ENCODE measurements around the gene VOPP1.

VOPP1 gene

DNA sequence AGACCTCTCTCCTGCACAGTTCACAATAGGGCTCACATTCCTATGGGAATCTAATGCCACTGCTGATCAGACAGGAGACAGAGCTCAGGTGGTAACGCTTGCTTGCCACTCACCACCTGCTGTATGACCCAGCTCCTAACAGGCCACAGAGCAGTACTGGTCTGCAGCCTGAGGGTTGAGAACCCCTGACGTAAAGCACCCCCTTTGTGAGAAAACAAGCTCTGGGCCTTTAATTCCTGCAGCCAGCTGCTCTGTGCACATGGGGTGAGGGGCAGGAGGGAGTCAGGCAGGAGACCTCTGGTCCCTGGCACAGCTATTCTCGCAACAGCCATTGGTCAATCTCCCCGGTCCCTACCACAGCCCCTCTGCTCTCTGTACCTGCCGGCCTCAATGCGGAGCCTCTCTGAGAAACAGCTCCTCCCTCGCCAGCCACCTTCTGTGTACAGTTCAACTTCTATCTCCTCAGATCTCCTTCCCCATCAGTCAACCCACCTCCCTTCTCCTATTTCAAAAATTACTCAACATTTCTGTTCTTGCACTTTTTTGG, 105.2 kb downstream of the VOPP1 start:
- TF ChIP-seq POLR2A (IDR thresholded peaks at IDR 0.05; ENCODE audit: extremely low read depth, insufficient read length) = no peak
- TF ChIP-seq, protein P1, sequence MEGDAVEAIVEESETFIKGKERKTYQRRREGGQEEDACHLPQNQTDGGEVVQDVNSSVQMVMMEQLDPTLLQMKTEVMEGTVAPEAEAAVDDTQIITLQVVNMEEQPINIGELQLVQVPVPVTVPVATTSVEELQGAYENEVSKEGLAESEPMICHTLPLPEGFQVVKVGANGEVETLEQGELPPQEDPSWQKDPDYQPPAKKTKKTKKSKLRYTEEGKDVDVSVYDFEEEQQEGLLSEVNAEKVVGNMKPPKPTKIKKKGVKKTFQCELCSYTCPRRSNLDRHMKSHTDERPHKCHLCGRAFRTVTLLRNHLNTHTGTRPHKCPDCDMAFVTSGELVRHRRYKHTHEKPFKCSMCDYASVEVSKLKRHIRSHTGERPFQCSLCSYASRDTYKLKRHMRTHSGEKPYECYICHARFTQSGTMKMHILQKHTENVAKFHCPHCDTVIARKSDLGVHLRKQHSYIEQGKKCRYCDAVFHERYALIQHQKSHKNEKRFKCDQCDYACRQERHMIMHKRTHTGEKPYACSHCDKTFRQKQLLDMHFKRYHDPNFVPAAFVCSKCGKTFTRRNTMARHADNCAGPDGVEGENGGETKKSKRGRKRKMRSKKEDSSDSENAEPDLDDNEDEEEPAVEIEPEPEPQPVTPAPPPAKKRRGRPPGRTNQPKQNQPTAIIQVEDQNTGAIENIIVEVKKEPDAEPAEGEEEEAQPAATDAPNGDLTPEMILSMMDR (IDR thresholded peaks at IDR 0.05; ENCODE audit: low read depth, low read length) = no peak
- TF ChIP-seq, protein P2, sequence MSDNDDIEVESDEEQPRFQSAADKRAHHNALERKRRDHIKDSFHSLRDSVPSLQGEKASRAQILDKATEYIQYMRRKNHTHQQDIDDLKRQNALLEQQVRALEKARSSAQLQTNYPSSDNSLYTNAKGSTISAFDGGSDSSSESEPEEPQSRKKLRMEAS (IDR thresholded peaks at IDR 0.05; ENCODE audit: low read depth, low read length) = no peak
- TF ChIP-seq MYC (IDR thresholded peaks at IDR 0.05; ENCODE audit: low read depth, low read length) = no peak
- no peak overlapping the region for H3K4me3 ChIP-seq (ENCODE audit: low read depth, low read length)
- no peak for DNase-seq (ENCODE audit: low read depth)

DNA sequence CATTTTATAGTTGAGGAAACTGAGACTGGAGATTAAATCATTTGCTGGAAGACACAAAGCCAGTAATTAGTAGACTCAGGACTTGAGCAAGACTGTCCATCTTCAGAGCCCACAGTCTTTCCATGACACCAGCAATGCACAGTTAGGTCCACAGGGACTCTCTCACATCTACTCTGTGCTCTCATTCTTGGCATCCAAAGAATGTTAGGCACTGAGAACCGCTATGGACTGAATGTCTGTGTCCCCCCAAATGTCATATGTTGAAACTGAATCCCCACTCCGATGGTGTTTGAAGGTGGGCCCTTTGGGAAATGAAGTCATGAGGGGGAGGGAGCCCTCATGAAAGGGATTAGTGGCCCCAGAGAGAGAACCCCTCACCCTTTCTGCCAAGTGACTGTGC, 106.6 kb downstream of the VOPP1 start:
- no peak for DNase-seq (ENCODE audit: low read depth)
- TF ChIP-seq, protein P2 (IDR thresholded peaks at IDR 0.05; ENCODE audit: low read depth, low read length) = no peak
- no peak for TF ChIP-seq POLR2A (IDR thresholded peaks at IDR 0.05; ENCODE audit: extremely low read depth, insufficient read length)
- no peak for TF ChIP-seq MYC (IDR thresholded peaks at IDR 0.05; ENCODE audit: low read depth, low read length)
- TF ChIP-seq, protein P1 (IDR thresholded peaks at IDR 0.05; ENCODE audit: low read depth, low read length) = no peak
- H3K4me3 ChIP-seq (ENCODE audit: low read depth, low read length) = no peak overlapping the region

DNA sequence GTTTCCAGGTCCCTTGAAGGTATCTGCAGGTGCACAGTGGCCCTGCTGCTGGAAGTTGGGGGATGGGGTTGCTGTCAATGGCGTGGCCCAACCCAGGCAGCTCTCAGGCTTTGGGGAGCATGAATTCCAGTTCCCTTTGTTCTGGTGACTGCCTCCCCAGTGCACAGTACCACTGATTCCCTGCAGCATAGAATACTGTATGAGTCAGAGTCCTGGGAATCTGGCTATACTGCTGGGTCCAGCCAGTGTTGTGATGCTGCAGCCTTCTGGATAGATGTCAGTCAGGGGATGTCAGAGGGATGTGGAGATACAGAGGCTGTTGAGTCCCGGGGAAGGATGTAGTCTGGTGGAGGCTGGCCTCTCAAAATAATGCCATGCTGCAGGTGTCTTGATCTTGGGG, 107.9 kb downstream of the VOPP1 start:
- no peak for TF ChIP-seq POLR2A (IDR thresholded peaks at IDR 0.05; ENCODE audit: extremely low read depth, insufficient read length)
- TF ChIP-seq, protein P1 (IDR thresholded peaks at IDR 0.05; ENCODE audit: low read depth, low read length) = no peak
- TF ChIP-seq, protein P2 (IDR thresholded peaks at IDR 0.05; ENCODE audit: low read depth, low read length) = no peak
- no peak for TF ChIP-seq MYC (IDR thresholded peaks at IDR 0.05; ENCODE audit: low read depth, low read length)
- H3K4me3 ChIP-seq (ENCODE audit: low read depth, low read length) = no peak overlapping the region
- DNase-seq (ENCODE audit: low read depth) = no peak

DNA sequence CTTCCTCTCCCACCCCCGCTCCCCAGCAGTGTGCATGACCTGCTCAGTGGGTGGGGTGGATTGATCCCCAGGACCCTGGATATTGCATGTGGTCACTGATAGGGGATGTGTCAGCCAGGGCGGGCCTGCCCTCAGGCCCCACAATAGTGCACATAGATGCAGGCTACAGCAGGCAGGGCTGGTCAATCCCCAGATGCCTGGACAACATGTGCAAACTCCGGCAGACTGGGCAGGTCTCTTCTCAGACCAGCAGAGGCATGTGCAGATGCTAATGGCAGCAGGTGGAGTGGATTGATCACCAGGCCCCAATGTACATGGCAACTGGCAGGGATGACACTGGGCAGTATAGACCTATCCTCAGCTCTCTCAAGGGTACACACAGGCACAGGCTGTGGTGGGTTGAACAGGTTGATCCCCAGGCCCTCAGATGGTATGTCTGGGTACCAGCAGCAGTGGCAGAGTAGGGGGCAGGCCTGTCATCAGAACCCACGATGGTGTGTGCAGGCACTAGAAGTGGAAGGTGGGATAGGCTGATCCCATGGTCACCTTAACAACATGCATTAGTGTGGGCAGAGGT, 108.5 kb downstream of the VOPP1 start:
- TF ChIP-seq MYC (IDR thresholded peaks at IDR 0.05; ENCODE audit: low read depth, low read length) (no peak), POLR2A (IDR thresholded peaks at IDR 0.05; ENCODE audit: extremely low read depth, insufficient read length) (no peak)
- TF ChIP-seq, protein P1 (IDR thresholded peaks at IDR 0.05; ENCODE audit: low read depth, low read length) = no peak
- TF ChIP-seq, protein P2 (IDR thresholded peaks at IDR 0.05; ENCODE audit: low read depth, low read length) = no peak
- no peak overlapping the region for H3K4me3 ChIP-seq (ENCODE audit: low read depth, low read length)
- no peak for DNase-seq (ENCODE audit: low read depth)

DNA sequence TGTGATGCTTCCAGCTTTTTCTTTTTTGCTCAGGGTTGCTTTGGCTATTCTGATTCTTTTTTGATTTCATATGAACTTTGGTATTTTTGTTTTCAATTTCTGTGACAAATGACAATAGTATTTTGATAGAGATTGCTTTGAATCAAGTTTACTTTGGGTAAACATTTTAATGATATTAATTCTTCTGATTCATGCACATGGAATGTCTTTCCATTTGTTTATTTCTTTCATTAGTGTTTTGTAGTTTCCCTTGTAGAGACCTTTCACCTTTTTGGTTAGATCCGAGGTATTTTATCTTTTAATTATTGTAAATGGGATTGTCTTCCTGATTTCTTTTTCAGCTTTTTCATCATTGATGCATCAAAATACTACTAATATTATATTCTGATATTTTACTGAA, 114.0 kb downstream of the VOPP1 start:
- DNase-seq (ENCODE audit: low read depth) = no peak
- no peak for TF ChIP-seq POLR2A (IDR thresholded peaks at IDR 0.05; ENCODE audit: extremely low read depth, insufficient read length)
- TF ChIP-seq, protein P2 (IDR thresholded peaks at IDR 0.05; ENCODE audit: low read depth, low read length) = no peak
- TF ChIP-seq, protein P1 (IDR thresholded peaks at IDR 0.05; ENCODE audit: low read depth, low read length) = no peak
- no peak for TF ChIP-seq MYC (IDR thresholded peaks at IDR 0.05; ENCODE audit: low read depth, low read length)
- H3K4me3 ChIP-seq (ENCODE audit: low read depth, low read length) = no peak overlapping the region

Measured in NB4 (cell line).